Keratinocyte (primary cell): ENCODE measurements around the gene HIPK1.

Source experiments
- EZH2 ChIP-seq: IDR thresholded peaks from one replicate; pipeline ENCODE4 v1.6.1; 2012; ENCODE audit warnings: inconsistent platforms, mild to moderate bottlenecking, low read length, moderate library complexity
- TF ChIP-seq, protein P1 (sequence below), 3 experiments: IDR thresholded peaks in 1 of 3; conservative IDR thresholded peaks in 1 of 3; optimal IDR thresholded peaks in 1 of 3; 2 replicates in 2 of 3; 3 replicates in 1 of 3; pipeline versions ENCODE3 to v1.5.1; 2011; ENCODE audit warnings: low read length in 3 of 3, mild to moderate bottlenecking in 3 of 3, moderate library complexity in 2 of 3, control low read depth in 1 of 3, inconsistent platforms in 1 of 3; ENCODE audit not compliant: insufficient read depth in 2 of 3; ENCODE audit errors: extremely low read depth in 1 of 3

DNA sequence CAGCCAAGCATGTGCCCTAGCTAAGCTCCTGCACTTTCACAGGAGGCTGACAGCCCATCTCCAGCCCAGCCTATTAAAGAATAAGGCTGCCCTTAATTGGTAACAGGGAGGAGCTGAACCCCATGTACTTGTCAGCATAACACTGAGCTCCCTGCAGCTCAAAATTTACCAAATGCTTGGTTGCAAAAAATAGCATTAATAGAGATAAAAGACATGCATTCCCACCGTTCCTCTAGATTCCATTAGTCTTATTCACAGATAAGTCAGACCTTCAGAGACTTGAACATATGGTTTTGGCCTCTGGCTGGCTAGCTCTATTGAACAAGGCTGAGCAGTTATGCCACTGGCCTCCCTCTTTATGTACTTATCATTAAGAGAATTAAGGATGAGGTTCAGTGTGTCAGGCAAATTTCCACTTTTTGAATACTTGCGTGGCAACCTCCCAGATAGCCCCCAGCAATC lies 79.4 kb downstream of the HIPK1 start:
- TF ChIP-seq, protein P1, sequence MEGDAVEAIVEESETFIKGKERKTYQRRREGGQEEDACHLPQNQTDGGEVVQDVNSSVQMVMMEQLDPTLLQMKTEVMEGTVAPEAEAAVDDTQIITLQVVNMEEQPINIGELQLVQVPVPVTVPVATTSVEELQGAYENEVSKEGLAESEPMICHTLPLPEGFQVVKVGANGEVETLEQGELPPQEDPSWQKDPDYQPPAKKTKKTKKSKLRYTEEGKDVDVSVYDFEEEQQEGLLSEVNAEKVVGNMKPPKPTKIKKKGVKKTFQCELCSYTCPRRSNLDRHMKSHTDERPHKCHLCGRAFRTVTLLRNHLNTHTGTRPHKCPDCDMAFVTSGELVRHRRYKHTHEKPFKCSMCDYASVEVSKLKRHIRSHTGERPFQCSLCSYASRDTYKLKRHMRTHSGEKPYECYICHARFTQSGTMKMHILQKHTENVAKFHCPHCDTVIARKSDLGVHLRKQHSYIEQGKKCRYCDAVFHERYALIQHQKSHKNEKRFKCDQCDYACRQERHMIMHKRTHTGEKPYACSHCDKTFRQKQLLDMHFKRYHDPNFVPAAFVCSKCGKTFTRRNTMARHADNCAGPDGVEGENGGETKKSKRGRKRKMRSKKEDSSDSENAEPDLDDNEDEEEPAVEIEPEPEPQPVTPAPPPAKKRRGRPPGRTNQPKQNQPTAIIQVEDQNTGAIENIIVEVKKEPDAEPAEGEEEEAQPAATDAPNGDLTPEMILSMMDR (optimal IDR thresholded peaks at IDR 0.05 in 1 of 3, IDR thresholded peaks at IDR 0.05 in 1 of 3, conservative IDR thresholded peaks at IDR 0.05 in 1 of 3; ENCODE audit: extremely low read depth in 1 of 3, insufficient read depth in 2 of 3, low read length in 3 of 3) = no peak
- TF ChIP-seq EZH2 = no peak
